Transverse colon (tissue), 4 donors: ENCODE data around the gene MACF1.

Source experiments
- EP300 ChIP-seq: sonication (generic); formaldehyde crosslinking; IDR thresholded peaks from one replicate; pipeline ENCODE4 v1.6.1; 2017; ENCODE audit warnings: antibody characterized with exemption, low read depth
- POLR2A ChIP-seq: fragments of 450-650 bp; IDR thresholded peaks from one replicate; pipeline ENCODE4 v1.6.1; 2016; ENCODE audit warnings: antibody characterized with exemption, mild to moderate bottlenecking, moderate library complexity
- POLR2AphosphoS5 ChIP-seq, 3 donors: sonication (generic); formaldehyde crosslinking; IDR thresholded peaks; one replicate each; pipeline ENCODE4 v1.6.1; 2016; ENCODE audit warnings: antibody characterized with exemption in 3 of 3
- TF ChIP-seq, protein P1 (sequence below), 5 experiments: fragments of 200-600 bp in 3 of 5; fragments of 450-650 bp in 2 of 5; sonication (generic) in 3 of 5; IDR thresholded peaks; 1 replicate in 2 of 5; 2 replicates in 3 of 5; pipeline ENCODE4 v1.5.1; 2016 to 2017; ENCODE audit warnings: antibody characterized with exemption in 5 of 5, inconsistent platforms in 3 of 5, mild to moderate bottlenecking in 2 of 5, moderate library complexity in 1 of 5

DNA sequence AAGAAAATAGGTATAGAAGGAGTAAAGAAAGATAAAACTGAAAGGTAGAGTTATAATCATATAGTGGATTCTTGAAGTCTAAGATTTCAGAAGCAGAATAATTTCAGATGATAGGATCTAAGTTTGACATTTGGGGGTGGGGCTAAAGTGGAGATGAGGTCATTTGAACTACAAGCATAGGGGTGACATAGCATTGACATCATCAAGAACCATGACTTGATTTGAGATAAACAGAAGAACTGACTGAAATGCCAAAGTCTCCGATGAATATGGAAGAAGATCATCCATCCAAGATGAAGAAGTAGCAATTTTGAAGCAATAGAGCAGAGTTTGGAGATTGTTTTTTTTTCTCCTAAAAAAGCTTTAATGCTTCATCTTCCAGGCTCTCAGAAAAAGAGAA lies 122.3 kb downstream of the MACF1 start:
- TF ChIP-seq, protein P1, sequence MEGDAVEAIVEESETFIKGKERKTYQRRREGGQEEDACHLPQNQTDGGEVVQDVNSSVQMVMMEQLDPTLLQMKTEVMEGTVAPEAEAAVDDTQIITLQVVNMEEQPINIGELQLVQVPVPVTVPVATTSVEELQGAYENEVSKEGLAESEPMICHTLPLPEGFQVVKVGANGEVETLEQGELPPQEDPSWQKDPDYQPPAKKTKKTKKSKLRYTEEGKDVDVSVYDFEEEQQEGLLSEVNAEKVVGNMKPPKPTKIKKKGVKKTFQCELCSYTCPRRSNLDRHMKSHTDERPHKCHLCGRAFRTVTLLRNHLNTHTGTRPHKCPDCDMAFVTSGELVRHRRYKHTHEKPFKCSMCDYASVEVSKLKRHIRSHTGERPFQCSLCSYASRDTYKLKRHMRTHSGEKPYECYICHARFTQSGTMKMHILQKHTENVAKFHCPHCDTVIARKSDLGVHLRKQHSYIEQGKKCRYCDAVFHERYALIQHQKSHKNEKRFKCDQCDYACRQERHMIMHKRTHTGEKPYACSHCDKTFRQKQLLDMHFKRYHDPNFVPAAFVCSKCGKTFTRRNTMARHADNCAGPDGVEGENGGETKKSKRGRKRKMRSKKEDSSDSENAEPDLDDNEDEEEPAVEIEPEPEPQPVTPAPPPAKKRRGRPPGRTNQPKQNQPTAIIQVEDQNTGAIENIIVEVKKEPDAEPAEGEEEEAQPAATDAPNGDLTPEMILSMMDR (IDR thresholded peaks at IDR 0.05) = no peak
- TF ChIP-seq POLR2A (no peak), EP300 (no peak), POLR2AphosphoS5 (IDR thresholded peaks at IDR 0.05) (no peak)
